Measurements from ENCODE around the gene TIMP3. TPM values are rescaled to one million over a fixed set of nuclear protein-coding genes. Genes with fewer than 3 reads are reported as not detected.

Gene TIMP3
- total and polyA plus RNA-seq, 8 donors: 30.4 to 248 (median 107) TPM

DNA sequence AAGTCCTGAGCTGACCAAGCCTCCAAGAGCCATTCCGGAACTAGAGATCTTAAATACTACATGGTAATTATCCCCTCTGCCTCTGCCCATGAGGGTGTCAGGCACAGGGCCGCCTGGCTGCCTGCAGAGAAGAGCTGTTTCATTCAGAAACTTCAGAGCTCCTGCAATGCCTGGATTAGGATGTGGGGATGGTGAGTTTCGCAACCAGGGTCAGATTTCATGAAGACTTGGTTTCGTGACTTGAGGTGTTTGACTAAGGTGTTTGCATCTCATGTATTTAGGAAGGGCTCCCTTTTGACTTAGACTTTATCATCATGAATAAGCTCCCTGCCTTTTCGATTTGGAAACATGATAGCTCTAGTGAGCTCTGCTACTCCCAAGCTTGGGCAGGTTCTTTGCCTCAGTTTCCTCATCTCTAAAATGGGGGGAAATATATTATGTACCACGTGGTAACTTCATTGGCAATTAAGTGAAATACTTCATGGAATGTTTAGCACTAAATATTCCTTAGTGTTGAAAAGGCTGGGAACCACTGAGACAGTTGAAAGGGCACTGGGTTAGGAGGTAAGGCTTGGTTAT lies 9.1 kb downstream of the TIMP3 start:
- no peak for DNase-seq
- intact Hi-C loops (cut with DNase I; ENCODE audit: low total_unique reads): no loop called here
- Histone ChIP-seq H3K4me3 (no peak overlapping the region), H3K4me1 (peaks cover 9 to 91% (median 52%) of the 10 kb centered on the region in 4 donors), H3K27me3 (no peaks in the 10 kb centered on the region), H3K36me3 (peaks cover 0 to 7% (median 2%) of the 10 kb centered on the region in 4 donors), H3K9me3 (no peaks in the 10 kb centered on the region), H3K27ac (no peak overlapping the region)
- WGBS, 5 donors: 53 to 73% (median 62%) methylated on average over 6 of the region's 6 CpGs
- TF ChIP-seq, protein P1, sequence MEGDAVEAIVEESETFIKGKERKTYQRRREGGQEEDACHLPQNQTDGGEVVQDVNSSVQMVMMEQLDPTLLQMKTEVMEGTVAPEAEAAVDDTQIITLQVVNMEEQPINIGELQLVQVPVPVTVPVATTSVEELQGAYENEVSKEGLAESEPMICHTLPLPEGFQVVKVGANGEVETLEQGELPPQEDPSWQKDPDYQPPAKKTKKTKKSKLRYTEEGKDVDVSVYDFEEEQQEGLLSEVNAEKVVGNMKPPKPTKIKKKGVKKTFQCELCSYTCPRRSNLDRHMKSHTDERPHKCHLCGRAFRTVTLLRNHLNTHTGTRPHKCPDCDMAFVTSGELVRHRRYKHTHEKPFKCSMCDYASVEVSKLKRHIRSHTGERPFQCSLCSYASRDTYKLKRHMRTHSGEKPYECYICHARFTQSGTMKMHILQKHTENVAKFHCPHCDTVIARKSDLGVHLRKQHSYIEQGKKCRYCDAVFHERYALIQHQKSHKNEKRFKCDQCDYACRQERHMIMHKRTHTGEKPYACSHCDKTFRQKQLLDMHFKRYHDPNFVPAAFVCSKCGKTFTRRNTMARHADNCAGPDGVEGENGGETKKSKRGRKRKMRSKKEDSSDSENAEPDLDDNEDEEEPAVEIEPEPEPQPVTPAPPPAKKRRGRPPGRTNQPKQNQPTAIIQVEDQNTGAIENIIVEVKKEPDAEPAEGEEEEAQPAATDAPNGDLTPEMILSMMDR (IDR thresholded peaks at IDR 0.05): no peak
- TF ChIP-seq EP300 (IDR thresholded peaks at IDR 0.05): no peak
- TF ChIP-seq POLR2A (IDR thresholded peaks at IDR 0.05): no peak
- no peak for TF ChIP-seq POLR2AphosphoS5 (IDR thresholded peaks at IDR 0.05)

DNA sequence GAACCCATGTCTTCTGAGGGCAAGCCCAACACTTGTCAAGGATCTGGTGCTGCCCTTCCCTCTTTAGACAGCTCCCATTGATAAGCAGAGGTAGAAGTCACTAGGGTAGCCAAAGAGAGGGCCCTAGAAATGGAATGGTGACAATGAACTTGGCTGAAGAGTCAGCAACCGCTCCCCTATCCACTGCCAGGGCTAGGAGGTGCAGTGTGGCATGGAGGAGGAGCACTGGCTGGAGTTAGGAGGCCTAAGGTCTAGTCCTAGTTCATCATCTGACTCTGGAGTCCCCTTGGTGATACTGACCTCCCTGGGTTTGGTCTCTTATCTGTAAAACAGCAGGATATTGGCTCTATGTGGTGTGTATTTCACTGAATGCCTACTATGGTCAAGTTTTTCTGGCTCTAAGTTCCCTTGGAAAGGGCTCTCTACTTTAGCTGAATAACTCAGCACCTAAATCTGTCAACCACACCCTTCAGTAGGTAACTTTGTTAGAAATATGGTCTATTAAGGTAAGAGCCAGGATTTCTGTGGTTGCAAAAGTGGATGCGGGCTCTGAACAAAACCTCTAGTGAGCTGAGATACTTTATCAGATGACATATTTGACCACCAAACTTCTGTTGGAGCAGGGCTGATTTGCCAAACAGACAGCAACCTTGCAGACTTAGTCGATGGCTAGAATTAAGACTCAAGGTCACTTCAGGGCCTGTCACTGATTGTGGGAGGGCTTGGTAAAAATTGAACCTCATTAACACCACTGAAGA lies 10.5 kb downstream of the TIMP3 start:
- WGBS, 5 donors: 70 to 85% (median 75%) methylated on average over 3 of the region's 3 CpGs
- peak overlapping the region in 1 of 5 donors; percentile 6 for H3K27ac ChIP-seq
- DNase-seq: no peak
- intact Hi-C loops (cut with DNase I; ENCODE audit: low total_unique reads): no loop called here
- peaks cover 9 to 93% (median 56%) of the 10 kb centered on the region in 4 donors for H3K4me1 ChIP-seq
- no peaks in the 10 kb centered on the region for H3K9me3 ChIP-seq
- peaks cover 0 to 11% (median 2%) of the 10 kb centered on the region in 4 donors for H3K36me3 ChIP-seq
- no peaks in the 10 kb centered on the region for H3K27me3 ChIP-seq
- TF ChIP-seq POLR2AphosphoS5 (IDR thresholded peaks at IDR 0.05) (no peak), POLR2A (IDR thresholded peaks at IDR 0.05) (no peak), EP300 (IDR thresholded peaks at IDR 0.05) (no peak)
- TF ChIP-seq, protein P1 (IDR thresholded peaks at IDR 0.05): no peak
- no peak overlapping the region for H3K4me3 ChIP-seq

DNA sequence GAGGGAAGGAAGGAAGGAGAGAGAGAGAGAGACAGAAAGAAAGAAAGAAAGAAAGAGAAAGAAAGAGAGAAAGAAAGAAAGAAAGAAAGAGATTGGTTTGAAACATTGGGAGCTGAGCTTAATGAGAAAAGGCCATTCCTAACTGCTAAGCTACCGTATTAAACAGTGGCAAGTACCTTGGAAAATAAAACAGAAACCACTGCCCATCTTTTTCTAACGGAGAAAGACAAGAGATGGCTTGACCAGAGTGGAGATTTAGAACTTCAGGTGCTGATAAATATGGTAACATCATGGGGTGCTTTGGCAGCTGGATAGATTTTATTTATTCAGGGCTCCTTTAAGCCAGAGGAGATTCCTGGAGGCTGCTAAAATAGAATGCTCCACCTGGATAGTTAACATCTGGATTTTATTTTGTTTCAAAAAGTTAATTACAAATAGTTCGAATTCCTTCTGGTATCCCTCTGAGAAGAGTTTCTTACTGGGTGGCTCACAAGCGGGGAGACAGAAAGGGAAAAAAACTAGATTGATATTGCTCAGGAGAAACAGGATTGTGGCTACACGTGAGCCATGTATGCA lies 12.9 kb downstream of the TIMP3 start:
- Histone ChIP-seq H3K27ac (peak overlapping the region in 2 of 5 donors; percentile 35 to 37), H3K36me3 (peaks cover 0 to 11% (median 0%) of the 10 kb centered on the region in 4 donors), H3K4me1 (peaks cover 9 to 88% (median 50%) of the 10 kb centered on the region in 4 donors), H3K9me3 (no peaks in the 10 kb centered on the region), H3K4me3 (no peak overlapping the region), H3K27me3 (no peaks in the 10 kb centered on the region)
- no peak for DNase-seq
- WGBS, 5 donors: 64 to 85% (median 76%) methylated on average over 5 of the region's 5 CpGs
- TF ChIP-seq POLR2AphosphoS5 (IDR thresholded peaks at IDR 0.05): no peak
- TF ChIP-seq, protein P1 (IDR thresholded peaks at IDR 0.05): no peak
- TF ChIP-seq POLR2A (IDR thresholded peaks at IDR 0.05): no peak
- no peak for TF ChIP-seq EP300 (IDR thresholded peaks at IDR 0.05)
- intact Hi-C loops (cut with DNase I; ENCODE audit: low total_unique reads): no loop called here

DNA sequence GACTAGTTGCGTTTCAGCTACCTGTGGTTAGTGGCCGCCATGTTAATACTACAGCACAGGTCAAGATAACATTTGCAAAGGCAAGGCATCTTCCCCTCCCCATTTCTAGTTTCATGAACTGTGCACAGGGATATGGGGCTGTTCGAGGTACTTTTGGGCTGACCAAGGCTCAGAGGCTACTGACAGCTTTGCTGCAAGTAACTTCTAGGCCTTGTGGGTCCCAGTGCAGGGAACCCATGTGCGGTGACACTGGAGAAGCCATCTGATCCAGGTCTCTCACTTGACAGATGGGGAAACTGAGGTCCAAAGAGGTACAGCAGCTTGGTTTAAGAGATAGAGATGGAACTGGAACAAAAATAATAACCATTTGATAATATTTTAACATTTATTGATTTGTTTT lies 13.6 kb downstream of the TIMP3 start:
- TF ChIP-seq EP300 (IDR thresholded peaks at IDR 0.05) (no peak), POLR2AphosphoS5 (IDR thresholded peaks at IDR 0.05) (no peak), POLR2A (IDR thresholded peaks at IDR 0.05) (no peak)
- TF ChIP-seq, protein P1 (IDR thresholded peaks at IDR 0.05): no peak
- peaks cover 0 to 11% (median 0%) of the 10 kb centered on the region in 4 donors for H3K36me3 ChIP-seq
- H3K9me3 ChIP-seq: no peaks in the 10 kb centered on the region
- no peak for DNase-seq
- intact Hi-C loops (cut with DNase I; ENCODE audit: low total_unique reads): no loop called here
- H3K27ac ChIP-seq: peak overlapping the region in 1 of 5 donors; percentile 10
- H3K4me1 ChIP-seq: peaks cover 5 to 88% (median 47%) of the 10 kb centered on the region in 4 donors
- H3K27me3 ChIP-seq: no peaks in the 10 kb centered on the region
- H3K4me3 ChIP-seq: no peak overlapping the region
- 89 to 94% (median 92%) methylated on average over 4 of the region's 4 CpGs for WGBS, 5 donors

All from stomach (tissue), 9 donors.